Activated CD4-positive, alpha-beta T cell treated with anti-CD3 and anti-CD28 coated beads, Interleukin-2, amount 50 U/mL, for 48 hours (primary cell): ENCODE results near the gene SNAP25.
A peak's percentile ranks its signal among the peaks of the same experiment; 100 is the strongest.

Experiments
- DNase-seq, 2 experiments: peaks; one replicate each; pipeline ENCODE4 v3.0.0-alpha.2; 2020

Gene SNAP25

GRCh38 chr20:10308652-10309051, 90.0 kb downstream of the SNAP25 start:
- no peak for DNase-seq

- DNase-seq = no peak
Observed at GRCh38 chr20:10309326-10309725, 90.7 kb downstream of the SNAP25 start.

- DNase-seq = no peak
Observed at GRCh38 chr20:10312111-10312510, 93.5 kb downstream of the SNAP25 start.

- no peak for DNase-seq
Observed at GRCh38 chr20:10313215-10313614, 94.6 kb downstream of the SNAP25 start.

GRCh38 chr20:10313701-10314100, 95.1 kb downstream of the SNAP25 start:
- DNase-seq = no peak

GRCh38 chr20:10314198-10314597, 95.6 kb downstream of the SNAP25 start:
- DNase-seq = no peak

- DNase-seq = no peak
Observed at GRCh38 chr20:10315138-10315537, 96.5 kb downstream of the SNAP25 start.

- DNase-seq = peak; percentile 21 to 36
Observed at GRCh38 chr20:10316582-10316981, 98.0 kb downstream of the SNAP25 start.

- DNase-seq = no peak
Observed at GRCh38 chr20:10318291-10319024, 99.8 kb downstream of the SNAP25 start.

- DNase-seq = no peak
Observed at GRCh38 chr20:10319855-10320254, 101.2 kb downstream of the SNAP25 start.

- no peak for DNase-seq
Observed at GRCh38 chr20:10321138-10321717, 102.6 kb downstream of the SNAP25 start.

GRCh38 chr20:10322073-10323012, 103.7 kb downstream of the SNAP25 start:
- DNase-seq = no peak

GRCh38 chr20:10323729-10324128, 105.1 kb downstream of the SNAP25 start:
- no peak for DNase-seq

GRCh38 chr20:10324198-10324847, 105.7 kb downstream of the SNAP25 start:
- DNase-seq = no peak

GRCh38 chr20:10328897-10329255, 110.2 kb downstream of the SNAP25 start:
- no peak for DNase-seq

GRCh38 chr20:10329387-10330005, 110.9 kb downstream of the SNAP25 start:
- no peak for DNase-seq

- no peak for DNase-seq
Observed at GRCh38 chr20:10330071-10330470, 111.4 kb downstream of the SNAP25 start.

GRCh38 chr20:10332656-10333415, 114.2 kb downstream of the SNAP25 start:
- DNase-seq = no peak

GRCh38 chr20:10336959-10337729, 118.5 kb downstream of the SNAP25 start:
- DNase-seq = no peak

GRCh38 chr20:10338426-10339180, 120.0 kb downstream of the SNAP25 start:
- no peak for DNase-seq
